Measurements from ENCODE around the gene RSAD1. TPM values are rescaled to one million over a fixed set of nuclear protein-coding genes. Genes with fewer than 3 reads are reported as not detected.

RSAD1 gene
- total and polyA plus RNA-seq, 10 of the 15 experiments (the other 5 are each of a cell fraction or from before 2014, with no cell fraction given), result 2.5 to 28.1 (median 22.6) TPM

- TF ChIP-seq SRF (IDR thresholded peaks at IDR 0.05; ENCODE audit: low read depth in 2 of 2, low read length in 2 of 2), result no peak
- no peak for TF ChIP-seq POLR2AphosphoS5 (IDR thresholded peaks at IDR 0.05; ENCODE audit: low read length)
- no peak for TF ChIP-seq KAT2A (conservative IDR thresholded peaks at IDR 0.05; ENCODE audit: control insufficient read depth, low read depth, low read length)
- TF ChIP-seq, protein P1, sequence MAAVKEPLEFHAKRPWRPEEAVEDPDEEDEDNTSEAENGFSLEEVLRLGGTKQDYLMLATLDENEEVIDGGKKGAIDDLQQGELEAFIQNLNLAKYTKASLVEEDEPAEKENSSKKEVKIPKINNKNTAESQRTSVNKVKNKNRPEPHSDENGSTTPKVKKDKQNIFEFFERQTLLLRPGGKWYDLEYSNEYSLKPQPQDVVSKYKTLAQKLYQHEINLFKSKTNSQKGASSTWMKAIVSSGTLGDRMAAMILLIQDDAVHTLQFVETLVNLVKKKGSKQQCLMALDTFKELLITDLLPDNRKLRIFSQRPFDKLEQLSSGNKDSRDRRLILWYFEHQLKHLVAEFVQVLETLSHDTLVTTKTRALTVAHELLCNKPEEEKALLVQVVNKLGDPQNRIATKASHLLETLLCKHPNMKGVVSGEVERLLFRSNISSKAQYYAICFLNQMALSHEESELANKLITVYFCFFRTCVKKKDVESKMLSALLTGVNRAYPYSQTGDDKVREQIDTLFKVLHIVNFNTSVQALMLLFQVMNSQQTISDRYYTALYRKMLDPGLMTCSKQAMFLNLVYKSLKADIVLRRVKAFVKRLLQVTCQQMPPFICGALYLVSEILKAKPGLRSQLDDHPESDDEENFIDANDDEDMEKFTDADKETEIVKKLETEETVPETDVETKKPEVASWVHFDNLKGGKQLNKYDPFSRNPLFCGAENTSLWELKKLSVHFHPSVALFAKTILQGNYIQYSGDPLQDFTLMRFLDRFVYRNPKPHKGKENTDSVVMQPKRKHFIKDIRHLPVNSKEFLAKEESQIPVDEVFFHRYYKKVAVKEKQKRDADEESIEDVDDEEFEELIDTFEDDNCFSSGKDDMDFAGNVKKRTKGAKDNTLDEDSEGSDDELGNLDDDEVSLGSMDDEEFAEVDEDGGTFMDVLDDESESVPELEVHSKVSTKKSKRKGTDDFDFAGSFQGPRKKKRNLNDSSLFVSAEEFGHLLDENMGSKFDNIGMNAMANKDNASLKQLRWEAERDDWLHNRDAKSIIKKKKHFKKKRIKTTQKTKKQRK (IDR thresholded peaks at IDR 0.05; ENCODE audit: low read depth, low read length), result no peak
Measured at GRCh38 chr17:50499270-50499669, 20.6 kb downstream of the RSAD1 start (continued).

- Histone ChIP-seq H2AFZ (ENCODE audit: control insufficient read depth, low read depth, low read length) (no peak overlapping the region), H3K4me2 (ENCODE audit: control insufficient read depth, insufficient read depth) (no peak overlapping the region), H3K27ac (ENCODE audit: control insufficient read depth, insufficient read depth) (no peak overlapping the region), H3K9ac (ENCODE audit: control insufficient read depth, insufficient read depth, low read length) (no peak overlapping the region), H3K4me1 (ENCODE audit: control insufficient read depth, insufficient read depth, low read length) (no peaks in the 10 kb centered on the region), H3K79me2 (ENCODE audit: control insufficient read depth, insufficient read depth, low read length) (no peaks in the 10 kb centered on the region), H3K4me3 (no peak overlapping the region), H4K20me1 (ENCODE audit: control insufficient read depth, insufficient read depth) (no peaks in the 10 kb centered on the region), H3K27me3 (replicated peaks in 1 of 2; ENCODE audit: control insufficient read depth in 2 of 2, insufficient read depth in 2 of 2, low read length in 1 of 2) (no peaks in the 10 kb centered on the region), H3K36me3 (ENCODE audit: control insufficient read depth in 2 of 2, insufficient read depth in 2 of 2, low read length in 1 of 2) (no peaks in the 10 kb centered on the region), H3K9me3 (replicated peaks; ENCODE audit: control insufficient read depth, insufficient read depth, low read length) (no peaks in the 10 kb centered on the region)
- RAD21 ChIA-PET (ENCODE audit: unreplicated experiment), result no interaction called here
- 72% methylated on average over 2 of the region's 2 CpGs for WGBS (ENCODE audit: insufficient coverage, insufficient replicate concordance, low lambda C conversion rate, missing lambda C conversion rate)
- SMC1A ChIA-PET (ENCODE audit: uncharacterized antibody, unreplicated experiment), result no interaction called here
- ATAC-seq (no peak), FAIRE-seq (no peak), DNase-seq (ENCODE audit: low read depth, low spot score) (no peak)
- BruUV-seq (replicated peaks), result no TSS peak
- CTCF ChIA-PET, result interaction anchor here (0.7 to 2.9 kb wide), 2 partner anchors 12 to 849 kb away, joined by 3 to 25 read pairs; no protein-coding TSS in a partner anchor
- in situ Hi-C loops (cut with MboI) (no loop called here), intact Hi-C loops (cut with micrococcal nuclease; ENCODE audit: unreplicated experiment) (no loop called here)
- POLR2A ChIA-PET, result interaction anchor here (0.7 to 0.9 kb wide), 2 partner anchors 28 to 153 kb away, joined by 5 to 9 read pairs; no protein-coding TSS in a partner anchor
- TF ChIP-seq SUPT20H (IDR thresholded peaks at IDR 0.05; ENCODE audit: borderline replicate concordance, control insufficient read depth, low read depth, low read length) (no peak), PAX8 (IDR thresholded peaks at IDR 0.05) (no peak), BMI1 (IDR thresholded peaks at IDR 0.05; ENCODE audit: borderline replicate concordance) (no peak), ZSCAN29 (IDR thresholded peaks at IDR 0.05) (no peak), MTA2 (IDR thresholded peaks at IDR 0.05; ENCODE audit: low read depth) (no peak), ZNF207 (IDR thresholded peaks at IDR 0.05; ENCODE audit: borderline replicate concordance) (no peak), SMC3 (IDR thresholded peaks at IDR 0.05; ENCODE audit: borderline replicate concordance, low read length) (no peak), RAD51 (IDR thresholded peaks at IDR 0.05) (no peak), RUNX3 (IDR thresholded peaks at IDR 0.05; ENCODE audit: low read length) (no peak), MTA3 (IDR thresholded peaks at IDR 0.05; ENCODE audit: borderline replicate concordance, low read length) (no peak), FOXK2 (IDR thresholded peaks at IDR 0.05) (no peak)
- TF ChIP-seq, protein P2, sequence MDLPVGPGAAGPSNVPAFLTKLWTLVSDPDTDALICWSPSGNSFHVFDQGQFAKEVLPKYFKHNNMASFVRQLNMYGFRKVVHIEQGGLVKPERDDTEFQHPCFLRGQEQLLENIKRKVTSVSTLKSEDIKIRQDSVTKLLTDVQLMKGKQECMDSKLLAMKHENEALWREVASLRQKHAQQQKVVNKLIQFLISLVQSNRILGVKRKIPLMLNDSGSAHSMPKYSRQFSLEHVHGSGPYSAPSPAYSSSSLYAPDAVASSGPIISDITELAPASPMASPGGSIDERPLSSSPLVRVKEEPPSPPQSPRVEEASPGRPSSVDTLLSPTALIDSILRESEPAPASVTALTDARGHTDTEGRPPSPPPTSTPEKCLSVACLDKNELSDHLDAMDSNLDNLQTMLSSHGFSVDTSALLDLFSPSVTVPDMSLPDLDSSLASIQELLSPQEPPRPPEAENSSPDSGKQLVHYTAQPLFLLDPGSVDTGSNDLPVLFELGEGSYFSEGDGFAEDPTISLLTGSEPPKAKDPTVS (IDR thresholded peaks at IDR 0.05; ENCODE audit: low read depth, low read length), result no peak
- TF ChIP-seq, protein P3, sequence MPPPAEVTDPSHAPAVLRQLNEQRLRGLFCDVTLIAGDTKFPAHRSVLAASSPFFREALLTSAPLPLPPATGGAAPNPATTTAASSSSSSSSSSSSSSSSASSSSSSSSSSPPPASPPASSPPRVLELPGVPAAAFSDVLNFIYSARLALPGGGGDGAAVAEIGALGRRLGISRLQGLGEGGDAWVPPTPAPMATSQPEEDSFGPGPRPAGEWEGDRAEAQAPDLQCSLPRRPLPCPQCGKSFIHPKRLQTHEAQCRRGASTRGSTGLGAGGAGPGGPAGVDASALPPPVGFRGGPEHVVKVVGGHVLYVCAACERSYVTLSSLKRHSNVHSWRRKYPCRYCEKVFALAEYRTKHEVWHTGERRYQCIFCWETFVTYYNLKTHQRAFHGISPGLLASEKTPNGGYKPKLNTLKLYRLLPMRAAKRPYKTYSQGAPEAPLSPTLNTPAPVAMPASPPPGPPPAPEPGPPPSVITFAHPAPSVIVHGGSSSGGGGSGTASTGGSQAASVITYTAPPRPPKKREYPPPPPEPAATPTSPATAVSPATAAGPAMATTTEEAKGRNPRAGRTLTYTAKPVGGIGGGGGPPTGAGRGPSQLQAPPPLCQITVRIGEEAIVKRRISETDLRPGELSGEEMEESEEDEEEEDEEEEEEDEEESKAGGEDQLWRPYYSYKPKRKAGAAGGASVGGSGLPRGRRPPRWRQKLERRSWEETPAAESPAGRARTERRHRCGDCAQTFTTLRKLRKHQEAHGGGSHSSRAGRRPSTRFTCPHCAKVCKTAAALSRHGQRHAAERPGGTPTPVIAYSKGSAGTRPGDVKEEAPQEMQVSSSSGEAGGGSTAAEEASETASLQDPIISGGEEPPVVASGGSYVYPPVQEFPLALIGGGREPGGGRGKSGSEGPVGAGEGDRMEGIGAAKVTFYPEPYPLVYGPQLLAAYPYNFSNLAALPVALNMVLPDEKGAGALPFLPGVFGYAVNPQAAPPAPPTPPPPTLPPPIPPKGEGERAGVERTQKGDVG (CRISPR knock-in tag; IDR thresholded peaks at IDR 0.05), result no peak
Measured at GRCh38 chr17:50499721-50500120, 21.1 kb downstream of the RSAD1 start.

Measured in GM12878 (cell line).